HEK293 (cell line): ENCODE results near the gene RAB8A.

ENCODE experiments used
- CTCF ChIA-PET: fragments of 350-600 bp; formaldehyde crosslinking; extraction: SDS; loops from one replicate; lab custom pipeline; 2021; ENCODE audit warnings: antibody characterized with exemption; lab: Yijun Ruan, JAX
- POLR2A ChIA-PET: fragments of 300-600 bp; formaldehyde crosslinking; extraction: SDS; loops from one replicate; lab custom pipeline; 2020; ENCODE audit warnings: antibody characterized with exemption, inconsistent platforms; lab: Yijun Ruan, JAX
- H3K27ac ChIP-seq: fragments of 200-500 bp; sonication (Bioruptor generic); 2 replicates; pipeline ENCODE4 v1.5.1; 2014; ENCODE audit warnings: low read depth, low read length, control low read depth, inconsistent platforms; ENCODE audit errors: extremely low read depth
- H3K36me3 ChIP-seq, 2 experiments: fragments of 200-500 bp in 1 of 2; sonication (Bioruptor generic) in 1 of 2; 1 replicate in 1 of 2; 2 replicates in 1 of 2; pipeline ENCODE4 v1.5.1; 2014 to 2017; ENCODE audit warnings: inconsistent platforms in 2 of 2, low read length in 2 of 2; ENCODE audit not compliant: control insufficient read depth in 2 of 2, insufficient read depth in 1 of 2
- H3K4me1 ChIP-seq: fragments of 200-500 bp; sonication (Bioruptor generic); 2 replicates; pipeline ENCODE4 v1.5.1; 2014; ENCODE audit warnings: mild to moderate bottlenecking, low read length, inconsistent platforms; ENCODE audit not compliant: control insufficient read depth, insufficient read depth
- H3K4me3 ChIP-seq: 2 replicates; pipeline ENCODE4 v1.5.1; 2011; ENCODE audit warnings: low read depth, mild to moderate bottlenecking, control low read depth, low read length, moderate library complexity
- H3K9me3 ChIP-seq: fragments of 200-500 bp; sonication (Bioruptor generic); 2 replicates; pipeline ENCODE4 v1.5.1; 2014; ENCODE audit warnings: low read depth, low read length, inconsistent platforms; ENCODE audit not compliant: control insufficient read depth, insufficient read depth
- ZFP41 ChIP-seq: fragments of 450-650 bp; formaldehyde crosslinking; IDR thresholded peaks from 2 replicates; pipeline ENCODE4 v1.5.1; 2016; ENCODE audit warnings: missing biosample characterization, missing genetic modification characterization, borderline replicate concordance
- ZIC2 ChIP-seq: fragments of 450-650 bp; formaldehyde crosslinking; IDR thresholded peaks from 2 replicates; pipeline ENCODE4 v1.5.1; 2016; ENCODE audit warnings: missing biosample characterization, missing genetic modification characterization
- ZNF112 ChIP-seq: fragments of 450-650 bp; formaldehyde crosslinking; IDR thresholded peaks from 2 replicates; pipeline ENCODE4 v1.5.0; 2017; ENCODE audit warnings: missing biosample characterization, missing genetic modification characterization
- ZNF221 ChIP-seq: fragments of 450-650 bp; formaldehyde crosslinking; IDR thresholded peaks from 2 replicates; pipeline ENCODE4 v1.5.1; 2017; ENCODE audit warnings: missing biosample characterization, missing genetic modification characterization, borderline replicate concordance
- ZNF223 ChIP-seq: fragments of 450-650 bp; formaldehyde crosslinking; IDR thresholded peaks from 2 replicates; pipeline ENCODE4 v1.5.1; 2016; ENCODE audit warnings: missing biosample characterization, missing genetic modification characterization
- ZNF280D ChIP-seq: fragments of 450-650 bp; formaldehyde crosslinking; IDR thresholded peaks from 2 replicates; pipeline ENCODE4 v1.5.1; 2016; ENCODE audit warnings: missing biosample characterization, missing genetic modification characterization
- ZNF335 ChIP-seq: fragments of 450-650 bp; formaldehyde crosslinking; conservative IDR thresholded peaks from 2 replicates; pipeline ENCODE4 v1.5.1; 2016; ENCODE audit warnings: missing biosample characterization, missing genetic modification characterization
- ZNF362 ChIP-seq: fragments of 450-650 bp; formaldehyde crosslinking; IDR thresholded peaks from 2 replicates; pipeline ENCODE4 v1.5.1; 2016; ENCODE audit warnings: missing biosample characterization, missing genetic modification characterization
- ZNF426 ChIP-seq: fragments of 450-650 bp; formaldehyde crosslinking; IDR thresholded peaks from 2 replicates; pipeline ENCODE4 v1.5.1; 2017; ENCODE audit warnings: missing biosample characterization, missing genetic modification characterization, mild to moderate bottlenecking, inconsistent platforms, moderate library complexity
- ZNF510 ChIP-seq: fragments of 450-650 bp; formaldehyde crosslinking; IDR thresholded peaks from 2 replicates; pipeline ENCODE4 v1.5.1; 2018; ENCODE audit warnings: mild to moderate bottlenecking, missing genetic modification characterization, missing biosample characterization; ENCODE audit not compliant: insufficient replicate concordance
- ZNF513 ChIP-seq: fragments of 450-650 bp; IDR thresholded peaks from 2 replicates; pipeline ENCODE4 v1.5.1; 2018; ENCODE audit warnings: missing biosample characterization, missing genetic modification characterization
- ZNF521 ChIP-seq: fragments of 450-650 bp; formaldehyde crosslinking; IDR thresholded peaks from 2 replicates; pipeline ENCODE4 v1.5.1; 2017; ENCODE audit warnings: missing biosample characterization, mild to moderate bottlenecking, missing genetic modification characterization
- ZNF549 ChIP-seq: fragments of 450-650 bp; IDR thresholded peaks from 2 replicates; pipeline ENCODE4 v1.5.1; 2018; ENCODE audit warnings: missing biosample characterization, missing genetic modification characterization, mild to moderate bottlenecking, inconsistent platforms, moderate library complexity
- ZNF571 ChIP-seq: fragments of 450-650 bp; formaldehyde crosslinking; IDR thresholded peaks from 2 replicates; pipeline ENCODE4 v1.5.0; 2017; ENCODE audit warnings: missing biosample characterization, missing genetic modification characterization
- ZNF623 ChIP-seq: fragments of 450-650 bp; formaldehyde crosslinking; IDR thresholded peaks from 2 replicates; pipeline ENCODE4 v1.5.1; 2016; ENCODE audit warnings: missing biosample characterization, missing genetic modification characterization
- ZNF639 ChIP-seq: fragments of 450-650 bp; formaldehyde crosslinking; IDR thresholded peaks from 2 replicates; pipeline ENCODE4 v1.5.1; 2016; ENCODE audit warnings: missing biosample characterization, missing genetic modification characterization
- ZNF660 ChIP-seq: fragments of 450-650 bp; IDR thresholded peaks from 2 replicates; pipeline ENCODE4 v1.5.1; 2018; ENCODE audit warnings: missing biosample characterization, mild to moderate bottlenecking, missing genetic modification characterization
- ZNF843 ChIP-seq: fragments of 450-650 bp; formaldehyde crosslinking; IDR thresholded peaks from 2 replicates; pipeline ENCODE4 v1.5.1; 2016; ENCODE audit warnings: missing biosample characterization, missing genetic modification characterization

Gene RAB8A

GRCh38 chr19:16133818-16134217, 22.1 kb downstream of the RAB8A start:
- no peaks in the 10 kb centered on the region for H3K9me3 ChIP-seq
- TF ChIP-seq ZNF521 (tag by site-specific recombination): no peak
- TF ChIP-seq ZNF639 (tag by site-specific recombination): no peak
- TF ChIP-seq ZNF571 (tag by site-specific recombination): no peak
- TF ChIP-seq ZNF623: no peak
- no peak for TF ChIP-seq ZFP41 (tag by site-specific recombination)
- no peak for TF ChIP-seq ZNF112
- no peak for TF ChIP-seq ZNF510 (tag by site-specific recombination)
- no peak for TF ChIP-seq ZNF335 (tag by site-specific recombination)
- TF ChIP-seq ZNF223 (tag by site-specific recombination): no peak
- TF ChIP-seq ZIC2 (tag by site-specific recombination): no peak
- no peak overlapping the region for H3K4me3 ChIP-seq
- H3K4me1 ChIP-seq: no peaks in the 10 kb centered on the region
- POLR2A ChIA-PET: no interaction called here
- peaks cover 16 to 53% of the 10 kb centered on the region in 2 experiments for H3K36me3 ChIP-seq
- H3K27ac ChIP-seq: no peak overlapping the region
- CTCF ChIA-PET: interaction anchor here (0.7 to 1.8 kb wide), 2 partner anchors 21 to 22 kb away, joined by 3 to 5 read pairs; partner anchors contain the start of gene RAB8A

- no peak for TF ChIP-seq ZNF426 (tag by site-specific recombination)
- TF ChIP-seq ZNF221 (tag by site-specific recombination): no peak
- no peak for TF ChIP-seq ZNF513 (tag by site-specific recombination)
- no peak for TF ChIP-seq ZNF549 (tag by site-specific recombination)
- no peak for TF ChIP-seq ZNF660 (tag by site-specific recombination)
- Histone ChIP-seq H3K36me3 (peaks cover 16 to 46% of the 10 kb centered on the region in 2 experiments), H3K9me3 (no peaks in the 10 kb centered on the region), H3K4me3 (no peak overlapping the region), H3K27ac (no peak overlapping the region), H3K4me1 (no peaks in the 10 kb centered on the region)
- POLR2A ChIA-PET: interaction anchor here (0.7 kb wide), 1 partner anchor 103 kb away, joined by 3 read pairs; no protein-coding TSS in a partner anchor
- CTCF ChIA-PET: interaction anchor here (0.6 kb wide), 1 partner anchor 74 kb away, joined by 3 read pairs; no protein-coding TSS in a partner anchor
Measured at GRCh38 chr19:16134510-16134909, 22.8 kb downstream of the RAB8A start.

- ChIA-PET CTCF (interaction anchor here (0.7 kb wide), 1 partner anchor 28 kb away, joined by 3 read pairs; no protein-coding TSS in a partner anchor), POLR2A (interaction anchor here (0.6 kb wide), 1 partner anchor 15 kb away, joined by 3 read pairs; no protein-coding TSS in a partner anchor)
- H3K4me1 ChIP-seq: no peaks in the 10 kb centered on the region
- no peak overlapping the region for H3K27ac ChIP-seq
- TF ChIP-seq ZNF623: peak; percentile 98
- TF ChIP-seq ZNF843 (tag by site-specific recombination): no peak
- 0 out of 2 replicates have a peak, but pooled peaks have one; percentile 15 for TF ChIP-seq ZNF280D (tag by site-specific recombination)
- TF ChIP-seq ZNF362 (tag by site-specific recombination): no peak
- H3K9me3 ChIP-seq: no peaks in the 10 kb centered on the region
- H3K4me3 ChIP-seq: no peak overlapping the region
- H3K36me3 ChIP-seq: peaks cover 16 to 37% of the 10 kb centered on the region in 2 experiments
Measured at GRCh38 chr19:16135430-16136127, 23.9 kb downstream of the RAB8A start.
